Prostate gland (tissue), 2 donors: ENCODE measurements around the gene MAPK8IP2.

Source experiments
- POLR2A ChIP-seq: fragments of 450-650 bp; IDR thresholded peaks from one replicate; pipeline ENCODE4 v1.6.1; 2016; ENCODE audit warnings: antibody characterized with exemption, mild to moderate bottlenecking
- TF ChIP-seq, protein P1 (sequence below), 4 experiments: fragments of 200-600 bp in 2 of 4; fragments of 450-650 bp in 2 of 4; sonication (generic) in 2 of 4; IDR thresholded peaks; 1 replicate in 3 of 4; 2 replicates in 1 of 4; pipeline ENCODE4 v1.5.1; 2016 to 2019; ENCODE audit warnings: antibody characterized with exemption in 4 of 4, mild to moderate bottlenecking in 2 of 4, moderate library complexity in 2 of 4

DNA sequence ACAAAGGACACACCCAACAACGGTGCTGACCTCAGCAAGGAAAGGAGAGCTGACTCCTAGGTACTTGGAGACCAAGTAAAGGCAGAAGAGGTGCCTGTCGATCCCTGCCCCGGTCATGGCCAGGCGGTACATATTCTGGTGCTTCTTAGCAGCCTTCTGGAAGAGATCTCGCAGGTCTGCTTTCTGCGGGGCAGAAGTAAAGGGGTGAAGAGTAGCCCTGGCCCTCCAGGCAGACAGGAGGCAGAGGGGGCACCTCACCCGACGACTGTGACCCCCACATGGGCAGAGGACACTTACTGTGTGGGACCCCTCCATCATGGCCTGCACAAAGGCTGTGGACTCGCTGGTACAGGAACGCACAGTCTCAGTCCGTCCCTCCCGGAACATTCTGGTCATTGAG, 29.7 kb upstream of the MAPK8IP2 start:
- TF ChIP-seq, protein P1, sequence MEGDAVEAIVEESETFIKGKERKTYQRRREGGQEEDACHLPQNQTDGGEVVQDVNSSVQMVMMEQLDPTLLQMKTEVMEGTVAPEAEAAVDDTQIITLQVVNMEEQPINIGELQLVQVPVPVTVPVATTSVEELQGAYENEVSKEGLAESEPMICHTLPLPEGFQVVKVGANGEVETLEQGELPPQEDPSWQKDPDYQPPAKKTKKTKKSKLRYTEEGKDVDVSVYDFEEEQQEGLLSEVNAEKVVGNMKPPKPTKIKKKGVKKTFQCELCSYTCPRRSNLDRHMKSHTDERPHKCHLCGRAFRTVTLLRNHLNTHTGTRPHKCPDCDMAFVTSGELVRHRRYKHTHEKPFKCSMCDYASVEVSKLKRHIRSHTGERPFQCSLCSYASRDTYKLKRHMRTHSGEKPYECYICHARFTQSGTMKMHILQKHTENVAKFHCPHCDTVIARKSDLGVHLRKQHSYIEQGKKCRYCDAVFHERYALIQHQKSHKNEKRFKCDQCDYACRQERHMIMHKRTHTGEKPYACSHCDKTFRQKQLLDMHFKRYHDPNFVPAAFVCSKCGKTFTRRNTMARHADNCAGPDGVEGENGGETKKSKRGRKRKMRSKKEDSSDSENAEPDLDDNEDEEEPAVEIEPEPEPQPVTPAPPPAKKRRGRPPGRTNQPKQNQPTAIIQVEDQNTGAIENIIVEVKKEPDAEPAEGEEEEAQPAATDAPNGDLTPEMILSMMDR (IDR thresholded peaks at IDR 0.05): no peak
- TF ChIP-seq POLR2A: no peak
